Fibroblast of lung (primary cell): ENCODE data around the gene TBC1D22A. TPM values are rescaled to one million over a fixed set of nuclear protein-coding genes. Genes with fewer than 3 reads are reported as not detected.
A peak's percentile ranks its signal among the peaks of the same experiment; 100 is the strongest.

Source experiments
- DNase-seq, 2 donors: peaks; one replicate each; pipeline versions ENCODE4 v3.0.0 to v3.0.0-alpha.2; 2010; ENCODE audit warnings: low read depth in 2 of 2
- H2AFZ ChIP-seq: 2 replicates; pipeline ENCODE4 v1.5.1; 2012; ENCODE audit warnings: low read length, control low read depth, inconsistent platforms
- H3K27ac ChIP-seq: 2 replicates; pipeline ENCODE4 v1.5.1; 2011; ENCODE audit warnings: low read length, control low read depth; ENCODE audit not compliant: insufficient read depth
- H3K27me3 ChIP-seq: 2 replicates; pipeline ENCODE4 v1.5.1; 2011; ENCODE audit warnings: mild to moderate bottlenecking, low read length; ENCODE audit not compliant: control insufficient read depth, insufficient read depth
- H3K36me3 ChIP-seq: 2 replicates; pipeline ENCODE4 v1.5.1; 2011; ENCODE audit warnings: low read length; ENCODE audit not compliant: control insufficient read depth, insufficient read depth
- H3K4me1 ChIP-seq: 2 replicates; pipeline ENCODE4 v1.5.1; 2011; ENCODE audit warnings: low read length; ENCODE audit not compliant: control insufficient read depth, insufficient read depth; ENCODE audit errors: extremely low read depth
- H3K4me2 ChIP-seq: 2 replicates; pipeline ENCODE4 v1.5.1; 2011; ENCODE audit warnings: low read length, control low read depth; ENCODE audit not compliant: insufficient read depth; ENCODE audit errors: extremely low read depth
- H3K4me3 ChIP-seq, 4 experiments: fragments of 200-600 bp in 1 of 4; sonication (generic) in 1 of 4; replicated peaks in 1 of 4; 2 replicates each; pipeline ENCODE4 v1.5.1; 2011 to 2016; ENCODE audit warnings: low read length in 4 of 4, low read depth in 3 of 4, mild to moderate bottlenecking in 3 of 4, control low read depth in 2 of 4, inconsistent platforms in 1 of 4, mixed read lengths in 1 of 4; ENCODE audit not compliant: insufficient read depth in 1 of 4; ENCODE audit errors: control extremely low read depth in 1 of 4
- H3K79me2 ChIP-seq: 2 replicates; pipeline ENCODE4 v1.5.1; 2012; ENCODE audit warnings: mild to moderate bottlenecking, low read length, inconsistent platforms; ENCODE audit not compliant: control insufficient read depth, insufficient read depth
- H3K9ac ChIP-seq: 2 replicates; pipeline ENCODE4 v1.5.1; 2011; ENCODE audit warnings: mild to moderate bottlenecking, low read length, control low read depth; ENCODE audit not compliant: insufficient read depth
- H3K9me3 ChIP-seq: 2 replicates; pipeline ENCODE4 v1.5.1; 2012; ENCODE audit warnings: low read depth, low read length; ENCODE audit not compliant: control insufficient read depth, insufficient read depth
- H4K20me1 ChIP-seq: 2 replicates; pipeline ENCODE4 v1.5.1; 2011; ENCODE audit warnings: low read length; ENCODE audit not compliant: control insufficient read depth, insufficient read depth; ENCODE audit errors: extremely low read depth
- CTCF ChIP-seq, 2 donors: IDR thresholded peaks in 1 of 2; conservative IDR thresholded peaks in 1 of 2; 1 replicate in 1 of 2; 2 replicates in 1 of 2; pipeline ENCODE4 v1.5.1; 2011 to 2012; ENCODE audit warnings: low read length in 2 of 2, control low read depth in 1 of 2, inconsistent platforms in 1 of 2, low read depth in 1 of 2, mild to moderate bottlenecking in 1 of 2
- EZH2 ChIP-seq: IDR thresholded peaks from 2 replicates; pipeline ENCODE4 v1.5.1; 2012; ENCODE audit warnings: low read length, control low read depth, mild to moderate bottlenecking; ENCODE audit errors: missing control alignments
- polyA plus RNA-seq, 2 donors: library from polyadenylated mRNA; depleted of rRNA in 1 of 2; stranded (reverse) in 1 of 2; unstranded in 1 of 2; fragments of >200 nt; gene quantifications; 2 replicates each; pipeline ENCODE4 v1.2.1, GENCODE V29; 2011 to 2012; ENCODE audit warnings: missing spikeins in 1 of 2
- total RNA-seq: library from RNA; depleted of rRNA; stranded (reverse); fragments of >200 nt; gene quantifications from 2 replicates; pipeline ENCODE4 v1.2.1, GENCODE V29; 2014

TBC1D22A gene
- total and polyA plus RNA-seq, 2 donors (not counting 1 experiment from before 2014, with no cell fraction given), result 11.6 to 17.6 TPM

GRCh38 chr22:46737105-46737975 lies 25.1 kb upstream of the TBC1D22A start:
- Histone ChIP-seq H3K36me3 (no peaks in the 10 kb centered on the region), H3K27ac (peak overlapping the region; percentile 59), H3K9ac (peak overlapping the region; percentile 75), H3K9me3 (no peaks in the 10 kb centered on the region), H4K20me1 (peaks cover 4% of the 10 kb centered on the region), H3K4me2 (peak overlapping the region; percentile 94), H3K79me2 (peaks cover 39% of the 10 kb centered on the region), H2AFZ (no peak overlapping the region), H3K27me3 (no peaks in the 10 kb centered on the region), H3K4me3 (peak overlapping the region; percentile 75 to 90 (median 78)), H3K4me1 (peaks cover 13% of the 10 kb centered on the region)
- DNase-seq, result peak; percentile 38 to 39
- TF ChIP-seq CTCF (conservative IDR thresholded peaks at IDR 0.05 in 1 of 2, IDR thresholded peaks at IDR 0.05 in 1 of 2; ENCODE audit: low read depth in 1 of 2, low read length in 2 of 2) (no peak), EZH2 (no peak)

GRCh38 chr22:46737976-46738646 lies 24.3 kb upstream of the TBC1D22A start, which contains the start of gene CERK:
Gene CERK, minus strand, starts transcription at chr22:46738252. Its CDS starts 104 bp downstream, at chr22:46738148.
- Histone ChIP-seq H4K20me1 (peaks cover 4% of the 10 kb centered on the region), H3K4me3 (peak within 1 kb of the TSS; percentile 75 to 90 (median 78)), H3K4me2 (peak within 1 kb of the TSS; percentile 94), H3K36me3 (no peaks in the 10 kb centered on the region), H3K4me1 (peaks cover 13% of the 10 kb centered on the region), H3K9me3 (no peaks in the 10 kb centered on the region), H3K27ac (peak within 1 kb of the TSS; percentile 68), H3K79me2 (peaks cover 37% of the 10 kb centered on the region), H3K9ac (peak within 1 kb of the TSS; percentile 75), H2AFZ (peak within 1 kb of the TSS; percentile 45), H3K27me3 (no peaks in the 10 kb centered on the region)
- TF ChIP-seq CTCF (conservative IDR thresholded peaks at IDR 0.05 in 1 of 2, IDR thresholded peaks at IDR 0.05 in 1 of 2; ENCODE audit: low read depth in 1 of 2, low read length in 2 of 2) (no peak), EZH2 (no peak)
- peak; percentile 71 to 76 for DNase-seq

- H3K27ac ChIP-seq, result peak overlapping the region; percentile 68
- H3K4me3 ChIP-seq, result peak overlapping the region; percentile 50 to 76 (median 63)
- H3K36me3 ChIP-seq, result no peaks in the 10 kb centered on the region
- no peaks in the 10 kb centered on the region for H3K9me3 ChIP-seq
- no peaks in the 10 kb centered on the region for H3K27me3 ChIP-seq
- DNase-seq, result peak; percentile 16 to 43
- H3K4me1 ChIP-seq, result peaks cover 13% of the 10 kb centered on the region
- TF ChIP-seq EZH2, result no peak
- TF ChIP-seq CTCF (conservative IDR thresholded peaks at IDR 0.05 in 1 of 2, IDR thresholded peaks at IDR 0.05 in 1 of 2; ENCODE audit: low read depth in 1 of 2, low read length in 2 of 2), result no peak
- peak overlapping the region; percentile 45 for H2AFZ ChIP-seq
- peaks cover 4% of the 10 kb centered on the region for H4K20me1 ChIP-seq
- H3K79me2 ChIP-seq, result peaks cover 35% of the 10 kb centered on the region
- H3K4me2 ChIP-seq, result peak overlapping the region; percentile 55
- H3K9ac ChIP-seq, result peak overlapping the region; percentile 70
Measured at GRCh38 chr22:46738647-46739093, 23.8 kb upstream of the TBC1D22A start.
